Measurements from ENCODE around the gene PSD2. TPM values are rescaled to one million over a fixed set of nuclear protein-coding genes. Genes with fewer than 3 reads are reported as not detected.

The PSD2 gene
- total RNA-seq, 2 experiments from 2014 or later, result not detected

- no peak overlapping the region for H3K27ac Mint-ChIP-seq
- POLR2A ChIA-PET, result no interaction called here
- DNase-seq, result no peak
- CTCF ChIA-PET, result interaction anchor here (1.2 kb wide), 1 partner anchor 26 kb away, joined by 4 read pairs; no protein-coding TSS in a partner anchor
- H3K4me1 Mint-ChIP-seq, result no peaks in the 10 kb centered on the region
- H3K9me3 Mint-ChIP-seq, result no peaks in the 10 kb centered on the region
- no peaks in the 10 kb centered on the region for H3K36me3 Mint-ChIP-seq (ENCODE audit: low read depth)
- H3K27me3 Mint-ChIP-seq, result peaks cover 3% of the 10 kb centered on the region
- no peak overlapping the region for H3K4me3 Mint-ChIP-seq
Observed at GRCh38 chr5:139812836-139813805, 17.5 kb downstream of the PSD2 start.

- CTCF ChIA-PET, result interaction anchor here (1.2 kb wide), 1 partner anchor 27 kb away, joined by 4 read pairs; no protein-coding TSS in a partner anchor
- POLR2A ChIA-PET, result no interaction called here
- no peaks in the 10 kb centered on the region for H3K36me3 Mint-ChIP-seq (ENCODE audit: low read depth)
Observed at GRCh38 chr5:139814191-139814601, 18.6 kb downstream of the PSD2 start.

GRCh38 chr5:139814704-139815280 lies 19.2 kb downstream of the PSD2 start:
- POLR2A ChIA-PET, result no interaction called here
- Mint-ChIP-seq H3K9me3 (peaks cover 3% of the 10 kb centered on the region), H3K36me3 (ENCODE audit: low read depth) (no peaks in the 10 kb centered on the region), H3K4me3 (no peak overlapping the region), H3K27ac (no peak overlapping the region), H3K4me1 (no peaks in the 10 kb centered on the region), H3K27me3 (peaks cover 9% of the 10 kb centered on the region)
- DNase-seq, result no peak
- CTCF ChIA-PET, result interaction anchor here (1.2 kb wide), 1 partner anchor 28 kb away, joined by 4 read pairs; no protein-coding TSS in a partner anchor

More at GRCh38 chr5:139814191-139814601, 18.6 kb downstream of the PSD2 start:
- Mint-ChIP-seq H3K9me3 (peaks cover 3% of the 10 kb centered on the region), H3K27ac (no peak overlapping the region), H3K4me3 (no peak overlapping the region), H3K4me1 (no peaks in the 10 kb centered on the region), H3K27me3 (peaks cover 3% of the 10 kb centered on the region)
- no peak for DNase-seq

GRCh38 chr5:139816566-139816965 lies 21.0 kb downstream of the PSD2 start:
- POLR2A ChIA-PET, result no interaction called here
- H3K4me3 Mint-ChIP-seq, result no peak overlapping the region

DNA sequence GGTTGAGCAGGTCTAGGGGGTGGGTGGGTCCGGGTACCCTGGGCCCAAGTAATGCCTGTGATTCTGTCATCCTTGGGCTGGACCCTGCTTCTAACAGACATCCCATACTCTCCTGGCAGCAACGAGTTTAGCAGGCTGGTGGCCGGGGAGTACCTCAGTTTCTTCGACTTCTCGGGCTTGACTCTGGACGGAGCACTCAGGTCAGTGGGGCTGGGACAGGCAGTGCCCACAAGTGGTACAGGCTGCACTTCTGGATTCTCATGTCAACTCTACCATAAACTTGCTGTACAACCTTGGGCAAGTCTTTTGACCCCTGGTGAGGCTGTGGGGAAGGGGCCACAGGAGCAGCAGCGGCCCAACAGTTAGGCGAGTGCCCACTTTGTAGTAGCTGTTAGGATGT lies 21.8 kb downstream of the PSD2 start:
- Mint-ChIP-seq H3K27ac (no peak overlapping the region), H3K9me3 (peaks cover 3% of the 10 kb centered on the region), H3K36me3 (ENCODE audit: low read depth) (no peaks in the 10 kb centered on the region), H3K4me1 (no peaks in the 10 kb centered on the region), H3K27me3 (peaks cover 8% of the 10 kb centered on the region), H3K4me3 (no peak overlapping the region)
- no peak for DNase-seq
- POLR2A ChIA-PET, result no interaction called here
- CTCF ChIA-PET, result no interaction called here

More at GRCh38 chr5:139816566-139816965, 21.0 kb downstream of the PSD2 start:
- Mint-ChIP-seq H3K4me1 (no peaks in the 10 kb centered on the region), H3K27me3 (peaks cover 8% of the 10 kb centered on the region), H3K36me3 (ENCODE audit: low read depth) (no peaks in the 10 kb centered on the region), H3K27ac (no peak overlapping the region), H3K9me3 (peaks cover 3% of the 10 kb centered on the region)
- DNase-seq, result no peak
- CTCF ChIA-PET, result no interaction called here

GRCh38 chr5:139817970-139818369 lies 22.4 kb downstream of the PSD2 start:
- POLR2A ChIA-PET, result no interaction called here
- no peak for DNase-seq
- Mint-ChIP-seq H3K27me3 (peaks cover 8% of the 10 kb centered on the region), H3K27ac (no peak overlapping the region), H3K4me1 (no peaks in the 10 kb centered on the region), H3K4me3 (no peak overlapping the region), H3K36me3 (ENCODE audit: low read depth) (no peaks in the 10 kb centered on the region), H3K9me3 (peaks cover 3% of the 10 kb centered on the region)
- CTCF ChIA-PET, result no interaction called here

- Mint-ChIP-seq H3K4me3 (no peak overlapping the region), H3K36me3 (ENCODE audit: low read depth) (no peaks in the 10 kb centered on the region), H3K9me3 (peaks cover 3% of the 10 kb centered on the region), H3K27ac (no peak overlapping the region), H3K4me1 (no peaks in the 10 kb centered on the region), H3K27me3 (peaks cover 9% of the 10 kb centered on the region)
- POLR2A ChIA-PET, result no interaction called here
- DNase-seq, result no peak
- CTCF ChIA-PET, result no interaction called here
Observed at GRCh38 chr5:139820130-139820529, 24.5 kb downstream of the PSD2 start.

GRCh38 chr5:139820606-139821005 lies 25.0 kb downstream of the PSD2 start:
- Mint-ChIP-seq H3K36me3 (ENCODE audit: low read depth) (no peaks in the 10 kb centered on the region), H3K27me3 (peaks cover 12% of the 10 kb centered on the region), H3K4me1 (no peaks in the 10 kb centered on the region), H3K4me3 (no peak overlapping the region), H3K27ac (no peak overlapping the region), H3K9me3 (peaks cover 3% of the 10 kb centered on the region)
- POLR2A ChIA-PET, result no interaction called here
- CTCF ChIA-PET, result no interaction called here
- DNase-seq, result no peak

- POLR2A ChIA-PET, result no interaction called here
- DNase-seq, result no peak
- no peak overlapping the region for H3K27ac Mint-ChIP-seq
- CTCF ChIA-PET, result no interaction called here
- no peak overlapping the region for H3K4me3 Mint-ChIP-seq
- peaks cover 3% of the 10 kb centered on the region for H3K9me3 Mint-ChIP-seq
- H3K36me3 Mint-ChIP-seq (ENCODE audit: low read depth), result no peaks in the 10 kb centered on the region
- peaks cover 13% of the 10 kb centered on the region for H3K27me3 Mint-ChIP-seq
- H3K4me1 Mint-ChIP-seq, result no peaks in the 10 kb centered on the region
Observed at GRCh38 chr5:139821806-139822552, 26.4 kb downstream of the PSD2 start.

DNA sequence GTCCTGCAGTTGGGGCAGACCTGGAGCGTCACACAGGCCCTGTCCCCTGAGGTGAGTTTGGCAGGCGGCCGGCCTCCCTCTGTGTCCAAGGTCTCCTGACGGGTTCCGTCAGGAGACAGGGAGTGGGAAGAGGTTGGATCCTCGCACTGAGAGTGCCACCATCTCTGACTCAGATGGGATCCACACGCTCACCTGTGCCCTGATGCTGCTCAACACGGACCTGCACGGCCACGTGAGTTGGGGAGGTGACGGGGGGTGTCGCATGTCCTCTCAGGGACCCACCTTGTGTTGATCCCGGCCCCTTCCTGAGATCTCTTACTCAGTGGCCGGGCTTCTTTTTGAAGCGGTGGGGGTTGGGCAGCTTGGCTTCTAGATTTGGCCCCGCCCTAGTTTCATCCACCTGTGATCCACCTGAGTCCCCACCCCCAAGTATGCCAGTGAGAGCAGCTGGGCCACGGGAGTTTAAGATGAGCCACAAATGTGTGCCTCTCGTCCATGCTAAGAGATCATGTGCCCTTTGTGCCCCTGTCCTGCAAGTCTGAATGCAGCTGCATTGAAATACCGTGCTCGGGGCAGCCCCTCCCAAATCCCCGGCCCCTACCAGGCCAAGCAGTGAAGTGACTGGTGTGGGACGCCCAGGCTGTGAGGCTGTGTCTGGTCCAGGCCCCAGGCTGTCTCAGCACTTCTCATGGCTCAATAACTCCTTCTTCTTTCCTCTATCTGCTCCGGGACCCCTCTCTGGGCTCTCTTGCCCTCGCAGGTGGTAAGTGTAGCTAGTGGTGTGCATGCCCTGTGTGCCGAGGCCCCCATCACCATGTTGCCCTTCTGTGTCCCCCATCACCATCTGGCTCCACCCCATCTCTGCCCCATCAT lies 27.2 kb downstream of the PSD2 start:
- no peak for DNase-seq
- no peak overlapping the region for H3K27ac Mint-ChIP-seq
- H3K4me1 Mint-ChIP-seq, result no peaks in the 10 kb centered on the region
- ChIA-PET CTCF (interaction anchor here (1.0 kb wide), 1 partner anchor 146 kb away, joined by 3 read pairs; no protein-coding TSS in a partner anchor), POLR2A (no interaction called here)
- no peak overlapping the region for H3K4me3 Mint-ChIP-seq
- peaks cover 16% of the 10 kb centered on the region for H3K27me3 Mint-ChIP-seq
- peaks cover 3% of the 10 kb centered on the region for H3K9me3 Mint-ChIP-seq
- no peaks in the 10 kb centered on the region for H3K36me3 Mint-ChIP-seq (ENCODE audit: low read depth)

DNA sequence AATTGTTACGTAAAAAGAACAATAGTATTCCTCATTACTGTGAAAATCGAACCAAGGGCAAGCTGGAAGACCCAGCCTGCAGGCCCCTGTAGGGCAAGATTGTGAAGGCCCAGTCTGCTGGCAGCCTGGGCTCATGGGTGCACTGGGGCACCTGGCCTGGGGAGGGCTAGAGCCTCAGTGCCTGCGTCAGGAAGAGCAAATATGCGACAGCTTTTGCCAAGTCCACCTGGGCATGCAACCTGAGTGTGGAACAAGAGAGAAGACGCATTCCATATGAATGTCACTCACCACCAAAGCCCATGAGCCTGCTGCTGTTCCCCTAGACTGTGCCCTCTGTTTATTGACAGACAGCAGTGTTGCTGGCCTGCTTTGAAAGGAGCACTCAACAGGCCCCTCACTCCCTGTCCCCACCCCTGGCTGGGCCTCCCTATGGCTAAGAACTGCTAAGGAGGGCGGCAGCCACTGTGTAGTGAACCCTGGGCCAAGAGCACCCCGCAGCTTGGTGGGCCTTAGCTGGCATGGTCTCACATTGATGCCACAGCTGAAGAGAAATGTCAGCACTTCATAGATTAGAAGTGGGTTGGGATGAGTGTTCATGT lies 28.2 kb downstream of the PSD2 start:
- CTCF ChIA-PET, result interaction anchor here (0.8 to 1.0 kb wide), 2 partner anchors 36 to 145 kb away, joined by 3 read pairs; no protein-coding TSS in a partner anchor
- Mint-ChIP-seq H3K9me3 (peaks cover 1% of the 10 kb centered on the region), H3K27me3 (peaks cover 16% of the 10 kb centered on the region), H3K27ac (no peak overlapping the region), H3K4me1 (no peaks in the 10 kb centered on the region), H3K36me3 (ENCODE audit: low read depth) (no peaks in the 10 kb centered on the region), H3K4me3 (no peak overlapping the region)
- POLR2A ChIA-PET, result no interaction called here
- no peak for DNase-seq

GRCh38 chr5:139825690-139826089 lies 30.1 kb downstream of the PSD2 start:
- Mint-ChIP-seq H3K9me3 (no peaks in the 10 kb centered on the region), H3K36me3 (ENCODE audit: low read depth) (no peaks in the 10 kb centered on the region), H3K27me3 (peaks cover 15% of the 10 kb centered on the region), H3K4me1 (no peaks in the 10 kb centered on the region), H3K4me3 (no peak overlapping the region), H3K27ac (no peak overlapping the region)
- POLR2A ChIA-PET, result no interaction called here
- DNase-seq, result no peak
- CTCF ChIA-PET, result interaction anchor here (0.8 kb wide), 1 partner anchor 38 kb away, joined by 3 read pairs; no protein-coding TSS in a partner anchor

All from activated CD4-positive, alpha-beta memory T cell treated with anti-CD3 and anti-CD28 coated beads, Interleukin-2, amount 10 ng/mL, durations not matched to agents 7 days and 5 days (primary cell).